Measurements from ENCODE around the gene GRID2. TPM values are rescaled to one million over a fixed set of nuclear protein-coding genes. Genes with fewer than 3 reads are reported as not detected.

GRID2 gene
- total RNA-seq, 1 donor from 2014 or later, result not detected

- DNase-seq (ENCODE audit: low spot score), result no peak
- H3K27me3 Mint-ChIP-seq (ENCODE audit: low read depth), result no peaks in the 10 kb centered on the region
- intact Hi-C loops (cut with micrococcal nuclease), result no loop called here
- H3K4me3 Mint-ChIP-seq (ENCODE audit: low read depth), result no peak overlapping the region
- H3K27ac Mint-ChIP-seq, result no peak overlapping the region
- no peaks in the 10 kb centered on the region for H3K36me3 Mint-ChIP-seq (ENCODE audit: low read depth)
- H3K9me3 Mint-ChIP-seq, result no peaks in the 10 kb centered on the region
- H3K4me1 Mint-ChIP-seq (ENCODE audit: low read depth), result no peaks in the 10 kb centered on the region
Observed at GRCh38 chr4:92988301-92988700, 684.5 kb downstream of the GRID2 start.

- Mint-ChIP-seq H3K4me1 (ENCODE audit: low read depth) (no peaks in the 10 kb centered on the region), H3K9me3 (no peaks in the 10 kb centered on the region), H3K36me3 (ENCODE audit: low read depth) (no peaks in the 10 kb centered on the region), H3K27ac (no peak overlapping the region), H3K4me3 (ENCODE audit: low read depth) (no peak overlapping the region), H3K27me3 (ENCODE audit: low read depth) (no peaks in the 10 kb centered on the region)
- intact Hi-C loops (cut with micrococcal nuclease), result no loop called here
- DNase-seq (ENCODE audit: low spot score), result no peak
Observed at GRCh38 chr4:92992758-92993157, 689.0 kb downstream of the GRID2 start.

GRCh38 chr4:92994727-92995126 lies 691.0 kb downstream of the GRID2 start:
- Mint-ChIP-seq H3K36me3 (ENCODE audit: low read depth) (no peaks in the 10 kb centered on the region), H3K9me3 (no peaks in the 10 kb centered on the region), H3K4me1 (ENCODE audit: low read depth) (no peaks in the 10 kb centered on the region), H3K27me3 (ENCODE audit: low read depth) (no peaks in the 10 kb centered on the region), H3K4me3 (ENCODE audit: low read depth) (no peak overlapping the region), H3K27ac (no peak overlapping the region)
- DNase-seq (ENCODE audit: low spot score), result no peak
- intact Hi-C loops (cut with micrococcal nuclease), result no loop called here

GRCh38 chr4:92996533-92996932 lies 692.8 kb downstream of the GRID2 start:
- H3K27me3 Mint-ChIP-seq (ENCODE audit: low read depth), result no peaks in the 10 kb centered on the region
- intact Hi-C loops (cut with micrococcal nuclease), result no loop called here
- H3K36me3 Mint-ChIP-seq (ENCODE audit: low read depth), result no peaks in the 10 kb centered on the region
- no peak for DNase-seq (ENCODE audit: low spot score)
- H3K4me3 Mint-ChIP-seq (ENCODE audit: low read depth), result no peak overlapping the region
- H3K27ac Mint-ChIP-seq, result no peak overlapping the region
- no peaks in the 10 kb centered on the region for H3K4me1 Mint-ChIP-seq (ENCODE audit: low read depth)
- H3K9me3 Mint-ChIP-seq, result no peaks in the 10 kb centered on the region

DNA sequence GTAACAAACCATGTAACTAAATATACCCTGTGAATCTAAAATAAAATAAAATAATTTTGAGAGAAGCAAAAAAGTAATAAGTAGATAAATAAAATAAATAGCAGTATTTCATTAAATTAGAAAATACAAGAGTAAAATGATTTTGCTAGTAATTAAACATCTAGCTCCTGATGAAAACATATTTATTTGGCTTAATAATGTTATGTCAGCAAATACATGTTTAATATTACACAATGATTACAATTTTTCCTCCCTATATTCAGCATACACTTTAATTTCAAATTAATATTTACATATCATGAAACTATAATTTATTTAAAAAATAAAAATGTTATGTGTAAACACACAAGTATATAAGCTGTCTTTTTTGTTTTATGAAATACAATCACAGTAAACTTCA lies 697.1 kb downstream of the GRID2 start:
- intact Hi-C loops (cut with micrococcal nuclease), result no loop called here
- no peaks in the 10 kb centered on the region for H3K36me3 Mint-ChIP-seq (ENCODE audit: low read depth)
- no peak overlapping the region for H3K4me3 Mint-ChIP-seq (ENCODE audit: low read depth)

GRCh38 chr4:93002240-93002639 lies 698.5 kb downstream of the GRID2 start:
- Mint-ChIP-seq H3K27ac (no peak overlapping the region), H3K9me3 (no peaks in the 10 kb centered on the region), H3K36me3 (ENCODE audit: low read depth) (no peaks in the 10 kb centered on the region), H3K4me1 (ENCODE audit: low read depth) (no peaks in the 10 kb centered on the region), H3K27me3 (ENCODE audit: low read depth) (no peaks in the 10 kb centered on the region), H3K4me3 (ENCODE audit: low read depth) (no peak overlapping the region)
- intact Hi-C loops (cut with micrococcal nuclease), result no loop called here
- no peak for DNase-seq (ENCODE audit: low spot score)

More for the DNA sequence above, 697.1 kb downstream of the GRID2 start:
- no peak for DNase-seq (ENCODE audit: low spot score)
- H3K27ac Mint-ChIP-seq, result no peak overlapping the region
- no peaks in the 10 kb centered on the region for H3K9me3 Mint-ChIP-seq
- no peaks in the 10 kb centered on the region for H3K27me3 Mint-ChIP-seq (ENCODE audit: low read depth)
- H3K4me1 Mint-ChIP-seq (ENCODE audit: low read depth), result no peaks in the 10 kb centered on the region

GRCh38 chr4:93016350-93016749 lies 712.6 kb downstream of the GRID2 start:
- peaks cover 6% of the 10 kb centered on the region for H3K9me3 Mint-ChIP-seq
- DNase-seq (ENCODE audit: low spot score), result no peak
- H3K27ac Mint-ChIP-seq, result no peak overlapping the region
- H3K4me3 Mint-ChIP-seq (ENCODE audit: low read depth), result no peak overlapping the region
- no peaks in the 10 kb centered on the region for H3K4me1 Mint-ChIP-seq (ENCODE audit: low read depth)
- intact Hi-C loops (cut with micrococcal nuclease), result no loop called here
- H3K27me3 Mint-ChIP-seq (ENCODE audit: low read depth), result no peaks in the 10 kb centered on the region
- no peaks in the 10 kb centered on the region for H3K36me3 Mint-ChIP-seq (ENCODE audit: low read depth)

DNA sequence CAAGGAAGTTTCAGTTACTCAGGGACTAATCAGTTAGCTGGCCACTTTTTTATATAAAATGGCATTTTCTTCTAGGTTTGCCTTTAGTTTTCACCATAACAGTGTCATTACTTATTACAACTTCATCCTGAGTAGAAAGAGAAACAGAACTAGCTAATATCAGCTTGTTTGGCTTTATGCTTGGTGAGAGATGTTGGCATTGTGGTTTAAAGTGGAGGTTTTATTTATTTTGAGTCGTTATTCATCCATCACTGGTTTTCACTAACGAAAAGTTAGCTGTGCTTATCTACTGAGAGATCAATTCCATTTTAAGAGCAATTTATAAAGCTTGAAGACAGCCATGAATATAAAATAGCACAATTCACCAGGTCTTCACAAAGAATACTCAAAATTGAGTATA lies 714.5 kb downstream of the GRID2 start:
- Mint-ChIP-seq H3K36me3 (ENCODE audit: low read depth) (no peaks in the 10 kb centered on the region), H3K9me3 (peaks cover 6% of the 10 kb centered on the region), H3K4me3 (ENCODE audit: low read depth) (no peak overlapping the region), H3K4me1 (ENCODE audit: low read depth) (no peaks in the 10 kb centered on the region), H3K27me3 (ENCODE audit: low read depth) (no peaks in the 10 kb centered on the region), H3K27ac (no peak overlapping the region)
- DNase-seq (ENCODE audit: low spot score), result no peak
- intact Hi-C loops (cut with micrococcal nuclease), result no loop called here

- Mint-ChIP-seq H3K27ac (no peak overlapping the region), H3K4me3 (ENCODE audit: low read depth) (no peak overlapping the region), H3K36me3 (ENCODE audit: low read depth) (no peaks in the 10 kb centered on the region), H3K27me3 (ENCODE audit: low read depth) (no peaks in the 10 kb centered on the region), H3K4me1 (ENCODE audit: low read depth) (no peaks in the 10 kb centered on the region), H3K9me3 (peaks cover 6% of the 10 kb centered on the region)
- intact Hi-C loops (cut with micrococcal nuclease), result no loop called here
- DNase-seq (ENCODE audit: low spot score), result no peak
Observed at GRCh38 chr4:93018806-93019205, 715.0 kb downstream of the GRID2 start.

- H3K4me1 Mint-ChIP-seq (ENCODE audit: low read depth), result no peaks in the 10 kb centered on the region
- H3K9me3 Mint-ChIP-seq, result peaks cover 16% of the 10 kb centered on the region
- H3K27me3 Mint-ChIP-seq (ENCODE audit: low read depth), result no peaks in the 10 kb centered on the region
- no peak overlapping the region for H3K4me3 Mint-ChIP-seq (ENCODE audit: low read depth)
- H3K36me3 Mint-ChIP-seq (ENCODE audit: low read depth), result no peaks in the 10 kb centered on the region
- no peak for DNase-seq (ENCODE audit: low spot score)
- intact Hi-C loops (cut with micrococcal nuclease), result no loop called here
- no peak overlapping the region for H3K27ac Mint-ChIP-seq
Observed at GRCh38 chr4:93029769-93030168, 726.0 kb downstream of the GRID2 start.

DNA sequence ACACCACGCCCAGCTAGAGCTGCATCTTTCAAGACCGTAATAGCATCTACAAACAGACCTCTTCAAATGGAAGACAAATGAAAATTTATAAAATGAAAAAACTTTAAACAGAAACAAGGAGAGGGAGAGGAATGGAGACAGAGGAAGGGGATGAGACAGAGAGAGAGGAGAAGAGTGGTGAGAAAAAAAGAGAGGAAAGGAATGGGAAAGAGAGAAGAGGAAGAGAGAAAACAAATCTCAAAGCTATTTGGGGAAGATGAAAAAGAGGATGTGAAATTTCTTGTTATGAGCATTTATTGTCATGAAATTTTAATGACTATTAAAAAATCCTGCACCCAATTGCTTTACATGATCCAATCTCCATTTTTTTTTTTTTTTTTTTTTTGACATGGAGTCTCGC lies 726.9 kb downstream of the GRID2 start:
- H3K4me3 Mint-ChIP-seq (ENCODE audit: low read depth), result no peak overlapping the region
- peaks cover 16% of the 10 kb centered on the region for H3K9me3 Mint-ChIP-seq
- intact Hi-C loops (cut with micrococcal nuclease), result no loop called here
- H3K36me3 Mint-ChIP-seq (ENCODE audit: low read depth), result no peaks in the 10 kb centered on the region
- no peak for DNase-seq (ENCODE audit: low spot score)
- no peaks in the 10 kb centered on the region for H3K4me1 Mint-ChIP-seq (ENCODE audit: low read depth)
- H3K27ac Mint-ChIP-seq, result no peak overlapping the region
- H3K27me3 Mint-ChIP-seq (ENCODE audit: low read depth), result no peaks in the 10 kb centered on the region

- DNase-seq (ENCODE audit: low spot score), result no peak
- no peak overlapping the region for H3K4me3 Mint-ChIP-seq (ENCODE audit: low read depth)
- no peaks in the 10 kb centered on the region for H3K4me1 Mint-ChIP-seq (ENCODE audit: low read depth)
- H3K27me3 Mint-ChIP-seq (ENCODE audit: low read depth), result no peaks in the 10 kb centered on the region
- H3K36me3 Mint-ChIP-seq (ENCODE audit: low read depth), result no peaks in the 10 kb centered on the region
- peaks cover 19% of the 10 kb centered on the region for H3K9me3 Mint-ChIP-seq
- intact Hi-C loops (cut with micrococcal nuclease), result no loop called here
- no peak overlapping the region for H3K27ac Mint-ChIP-seq
Observed at GRCh38 chr4:93031431-93032098, 727.8 kb downstream of the GRID2 start.

DNA sequence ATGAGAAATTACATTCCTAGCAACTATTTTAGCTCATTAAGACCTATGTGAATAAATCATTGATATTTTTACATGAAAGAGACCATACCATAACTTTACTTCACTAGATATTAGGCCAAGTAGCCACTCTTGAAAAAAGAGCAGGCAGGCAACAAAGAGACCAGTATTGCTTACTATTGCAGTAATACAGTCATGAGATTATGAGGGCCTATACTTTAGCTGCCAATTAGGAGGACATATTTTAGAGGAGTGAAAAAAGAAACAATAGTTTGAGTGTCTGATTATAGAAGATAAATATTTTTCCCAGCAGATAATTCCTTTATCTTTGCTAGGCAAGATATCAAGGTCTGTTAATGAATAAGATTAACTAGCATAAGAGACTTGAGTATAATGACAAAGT lies 739.0 kb downstream of the GRID2 start:
- peaks cover 8% of the 10 kb centered on the region for H3K9me3 Mint-ChIP-seq
- H3K27me3 Mint-ChIP-seq (ENCODE audit: low read depth), result no peaks in the 10 kb centered on the region
- DNase-seq (ENCODE audit: low spot score), result no peak
- no peaks in the 10 kb centered on the region for H3K4me1 Mint-ChIP-seq (ENCODE audit: low read depth)
- intact Hi-C loops (cut with micrococcal nuclease), result no loop called here
- H3K27ac Mint-ChIP-seq, result no peak overlapping the region
- H3K36me3 Mint-ChIP-seq (ENCODE audit: low read depth), result no peaks in the 10 kb centered on the region
- no peak overlapping the region for H3K4me3 Mint-ChIP-seq (ENCODE audit: low read depth)

GRCh38 chr4:93053140-93053539 lies 749.4 kb downstream of the GRID2 start:
- H3K9me3 Mint-ChIP-seq, result no peaks in the 10 kb centered on the region
- H3K27me3 Mint-ChIP-seq (ENCODE audit: low read depth), result no peaks in the 10 kb centered on the region
- DNase-seq (ENCODE audit: low spot score), result no peak
- H3K4me3 Mint-ChIP-seq (ENCODE audit: low read depth), result no peak overlapping the region
- intact Hi-C loops (cut with micrococcal nuclease), result no loop called here
- H3K27ac Mint-ChIP-seq, result no peak overlapping the region
- no peaks in the 10 kb centered on the region for H3K36me3 Mint-ChIP-seq (ENCODE audit: low read depth)
- H3K4me1 Mint-ChIP-seq (ENCODE audit: low read depth), result no peaks in the 10 kb centered on the region

Measured in activated T-helper 2 cell treated with anti-CD3 and anti-CD28 coated beads, Interferon-gamma antibody, Interleukin-2, Interleukin-4, amounts not matched to agents 10 μg/mL and 5 μg/mL and 100 μg/mL, durations not matched to agents 14 hours and 24 hours and 36 hours (primary cell).